ENCODE data around the gene DDN. TPM values are rescaled to one million over a fixed set of nuclear protein-coding genes. Genes with fewer than 3 reads are reported as not detected.

Gene DDN
- total and polyA plus RNA-seq, 9 of the 15 experiments (the other 6 are each of a cell fraction or from before 2014, with no cell fraction given), result 0.03 to 3.6 (median 1.6) TPM

DNA sequence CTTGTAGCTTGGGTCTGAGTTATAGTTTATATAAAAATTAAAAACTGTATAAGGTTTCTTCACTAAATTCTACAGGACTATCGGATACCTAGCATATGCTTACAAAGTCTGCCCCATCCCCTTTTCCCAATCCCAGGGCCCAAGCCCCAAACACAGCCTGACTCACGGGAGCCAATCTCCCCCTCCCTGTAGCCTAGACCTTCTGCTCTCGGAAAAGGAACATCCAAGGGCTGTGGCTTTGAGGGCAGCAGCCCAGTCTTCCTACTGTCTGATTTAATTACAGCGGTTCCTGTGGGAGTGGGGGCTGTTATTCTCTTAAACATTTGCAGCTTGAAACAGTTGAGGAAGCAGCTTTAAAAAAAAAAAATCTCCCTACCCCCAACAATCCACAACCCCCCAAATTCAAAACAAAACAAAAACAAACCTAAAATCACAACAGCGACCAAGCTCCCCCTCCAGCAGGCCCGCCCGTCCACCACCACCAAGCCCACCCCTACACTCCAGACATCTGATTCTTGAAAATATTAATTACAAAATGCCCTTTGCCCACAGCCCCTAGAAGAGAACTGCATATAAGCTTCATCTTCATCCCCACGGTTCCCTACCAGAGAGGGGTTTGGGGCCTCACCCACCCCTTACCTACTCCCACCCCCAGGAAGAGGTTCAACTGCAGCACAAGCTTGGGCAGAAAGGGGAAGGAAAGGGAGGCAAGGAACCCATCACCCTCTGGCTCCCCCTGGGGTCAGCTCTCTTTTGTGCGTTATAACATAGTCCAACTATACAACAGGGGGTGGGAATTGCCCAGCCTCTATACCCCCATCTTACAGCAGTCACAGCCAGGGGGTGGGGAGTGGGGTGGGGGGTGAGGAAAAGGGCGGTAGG lies 20.5 kb upstream of the DDN start (continued):
- TF ChIP-seq, protein P1, sequence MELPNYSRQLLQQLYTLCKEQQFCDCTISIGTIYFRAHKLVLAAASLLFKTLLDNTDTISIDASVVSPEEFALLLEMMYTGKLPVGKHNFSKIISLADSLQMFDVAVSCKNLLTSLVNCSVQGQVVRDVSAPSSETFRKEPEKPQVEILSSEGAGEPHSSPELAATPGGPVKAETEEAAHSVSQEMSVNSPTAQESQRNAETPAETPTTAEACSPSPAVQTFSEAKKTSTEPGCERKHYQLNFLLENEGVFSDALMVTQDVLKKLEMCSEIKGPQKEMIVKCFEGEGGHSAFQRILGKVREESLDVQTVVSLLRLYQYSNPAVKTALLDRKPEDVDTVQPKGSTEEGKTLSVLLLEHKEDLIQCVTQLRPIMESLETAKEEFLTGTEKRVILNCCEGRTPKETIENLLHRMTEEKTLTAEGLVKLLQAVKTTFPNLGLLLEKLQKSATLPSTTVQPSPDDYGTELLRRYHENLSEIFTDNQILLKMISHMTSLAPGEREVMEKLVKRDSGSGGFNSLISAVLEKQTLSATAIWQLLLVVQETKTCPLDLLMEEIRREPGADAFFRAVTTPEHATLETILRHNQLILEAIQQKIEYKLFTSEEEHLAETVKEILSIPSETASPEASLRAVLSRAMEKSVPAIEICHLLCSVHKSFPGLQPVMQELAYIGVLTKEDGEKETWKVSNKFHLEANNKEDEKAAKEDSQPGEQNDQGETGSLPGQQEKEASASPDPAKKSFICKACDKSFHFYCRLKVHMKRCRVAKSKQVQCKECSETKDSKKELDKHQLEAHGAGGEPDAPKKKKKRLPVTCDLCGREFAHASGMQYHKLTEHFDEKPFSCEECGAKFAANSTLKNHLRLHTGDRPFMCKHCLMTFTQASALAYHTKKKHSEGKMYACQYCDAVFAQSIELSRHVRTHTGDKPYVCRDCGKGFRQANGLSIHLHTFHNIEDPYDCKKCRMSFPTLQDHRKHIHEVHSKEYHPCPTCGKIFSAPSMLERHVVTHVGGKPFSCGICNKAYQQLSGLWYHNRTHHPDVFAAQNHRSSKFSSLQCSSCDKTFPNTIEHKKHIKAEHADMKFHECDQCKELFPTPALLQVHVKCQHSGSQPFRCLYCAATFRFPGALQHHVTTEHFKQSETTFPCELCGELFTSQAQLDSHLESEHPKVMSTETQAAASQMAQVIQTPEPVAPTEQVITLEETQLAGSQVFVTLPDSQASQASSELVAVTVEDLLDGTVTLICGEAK (IDR thresholded peaks at IDR 0.05), result 0 out of 2 replicates have a peak, but pooled peaks have one; percentile 9
- TF ChIP-seq, protein P1 (CRISPR knock-in tag; IDR thresholded peaks at IDR 0.05), result no peak
- TF ChIP-seq ARID1B (IDR thresholded peaks at IDR 0.05) (0 out of 2 replicates have a peak, but pooled peaks have one; percentile 15), LARP7 (IDR thresholded peaks at IDR 0.05) (0 out of 2 replicates have a peak, but pooled peaks have one; percentile 36), TCF3 (CRISPR knock-in tag; IDR thresholded peaks at IDR 0.05) (no peak), BRD9 (IDR thresholded peaks at IDR 0.05; ENCODE audit: low read depth, partially characterized antibody) (peak; percentile 22), SMARCA5 (IDR thresholded peaks at IDR 0.05) (0 out of 2 replicates have a peak, but pooled peaks have one; percentile 64), POLR2B (IDR thresholded peaks at IDR 0.05; ENCODE audit: low read depth, partially characterized antibody) (peak; percentile 59), MAZ (CRISPR knock-in tag; conservative IDR thresholded peaks at IDR 0.05 in 1 of 2, IDR thresholded peaks at IDR 0.05 in 1 of 2) (0 out of 4 replicates have a peak, but pooled peaks of 1 of the 2 experiments have one; percentile 21), RAD21 (CRISPR knock-in tag; conservative IDR thresholded peaks at IDR 0.05 in 1 of 2, IDR thresholded peaks at IDR 0.05 in 1 of 2) (peak in 1 of 2 experiments; percentile 31; a peak in 2 of 4 replicates)
- TF ChIP-seq, protein P2, sequence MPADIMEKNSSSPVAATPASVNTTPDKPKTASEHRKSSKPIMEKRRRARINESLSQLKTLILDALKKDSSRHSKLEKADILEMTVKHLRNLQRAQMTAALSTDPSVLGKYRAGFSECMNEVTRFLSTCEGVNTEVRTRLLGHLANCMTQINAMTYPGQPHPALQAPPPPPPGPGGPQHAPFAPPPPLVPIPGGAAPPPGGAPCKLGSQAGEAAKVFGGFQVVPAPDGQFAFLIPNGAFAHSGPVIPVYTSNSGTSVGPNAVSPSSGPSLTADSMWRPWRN (IDR thresholded peaks at IDR 0.05; ENCODE audit: low read depth), result 0 out of 2 replicates have a peak, but pooled peaks have one; percentile 11

Measured in K562 (cell line).